ENCODE results near the gene SLC30A7. TPM values are rescaled to one million over a fixed set of nuclear protein-coding genes. Genes with fewer than 3 reads are reported as not detected.
"Not testable (repeated sequence)": the region's sequence is repeated elsewhere in the genome, so short reads cannot be mapped to it uniquely, and the experiment has no call there.

SLC30A7 gene, protein sequence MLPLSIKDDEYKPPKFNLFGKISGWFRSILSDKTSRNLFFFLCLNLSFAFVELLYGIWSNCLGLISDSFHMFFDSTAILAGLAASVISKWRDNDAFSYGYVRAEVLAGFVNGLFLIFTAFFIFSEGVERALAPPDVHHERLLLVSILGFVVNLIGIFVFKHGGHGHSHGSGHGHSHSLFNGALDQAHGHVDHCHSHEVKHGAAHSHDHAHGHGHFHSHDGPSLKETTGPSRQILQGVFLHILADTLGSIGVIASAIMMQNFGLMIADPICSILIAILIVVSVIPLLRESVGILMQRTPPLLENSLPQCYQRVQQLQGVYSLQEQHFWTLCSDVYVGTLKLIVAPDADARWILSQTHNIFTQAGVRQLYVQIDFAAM
- 10 to 100 TPM; 32.8 to 39.2 TPM for total RNA-seq

DNA sequence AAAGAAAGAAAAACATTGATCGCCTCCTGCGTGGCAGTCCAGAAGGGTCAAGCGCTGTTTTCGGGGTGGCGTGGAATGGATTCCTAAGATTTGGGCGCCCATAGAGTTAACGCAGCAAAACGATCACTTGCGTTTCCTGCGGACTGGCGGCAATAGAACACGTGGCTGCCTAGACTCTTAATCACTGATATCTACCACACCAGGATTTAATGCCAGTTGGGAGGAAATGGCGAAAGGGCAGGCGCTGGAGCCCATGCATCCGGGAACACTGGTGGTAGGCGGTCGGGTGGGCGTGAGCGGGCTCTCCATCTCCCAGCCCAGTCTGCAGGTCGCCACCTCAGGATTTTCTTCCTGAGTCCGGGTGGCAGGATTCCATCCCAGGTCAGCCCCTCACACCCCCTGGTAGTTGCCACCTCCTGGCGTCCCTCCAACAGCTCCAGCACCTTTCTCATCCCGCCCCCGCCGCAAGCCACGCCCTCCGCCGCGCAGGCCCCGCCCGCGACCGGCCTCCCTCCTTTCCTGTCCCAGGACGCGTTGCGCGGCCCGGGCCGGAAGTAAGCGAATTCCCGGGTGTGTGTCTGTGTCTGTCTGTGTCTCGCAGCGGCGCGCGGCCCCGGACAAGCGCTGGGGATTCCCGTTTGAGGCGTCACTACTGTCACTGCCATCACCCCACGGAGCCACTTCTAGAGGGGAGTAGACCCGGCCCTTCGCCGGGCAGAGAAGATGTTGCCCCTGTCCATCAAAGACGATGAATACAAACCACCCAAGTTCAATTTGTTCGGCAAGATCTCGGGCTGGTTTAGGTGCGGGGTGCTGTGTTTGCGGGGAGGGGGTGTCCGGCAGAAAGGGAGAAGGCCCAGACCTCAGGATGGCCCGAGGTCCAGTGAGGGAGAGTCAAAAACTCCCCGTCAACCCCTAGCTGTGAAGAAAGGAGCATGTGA lies at the start of gene SLC30A7:
TSS of gene SLC30A7 (plus strand) at position 551 of the 941 bp plus-strand sequence. CDS start at position 724, 173 bp downstream.
- Histone ChIP-seq H3K27ac (peak within 1 kb of the TSS; percentile 95), H3K36me3 (no peaks in the 10 kb centered on the region), H3K4me3 (peak within 1 kb of the TSS; percentile 68), H3K9ac (ENCODE audit: low read depth in 2 of 2, low read length in 2 of 2) (peak within 1 kb of the TSS; percentile 93 to 97), H3K4me1 (no peaks in the 10 kb centered on the region), H3K9me3 (no peaks in the 10 kb centered on the region), H3K27me3 (no peaks in the 10 kb centered on the region)
- peak; percentile 98 for DNase-seq
- intact Hi-C loops (cut with DNase I): no loop called here
- TF ChIP-seq, protein P1, sequence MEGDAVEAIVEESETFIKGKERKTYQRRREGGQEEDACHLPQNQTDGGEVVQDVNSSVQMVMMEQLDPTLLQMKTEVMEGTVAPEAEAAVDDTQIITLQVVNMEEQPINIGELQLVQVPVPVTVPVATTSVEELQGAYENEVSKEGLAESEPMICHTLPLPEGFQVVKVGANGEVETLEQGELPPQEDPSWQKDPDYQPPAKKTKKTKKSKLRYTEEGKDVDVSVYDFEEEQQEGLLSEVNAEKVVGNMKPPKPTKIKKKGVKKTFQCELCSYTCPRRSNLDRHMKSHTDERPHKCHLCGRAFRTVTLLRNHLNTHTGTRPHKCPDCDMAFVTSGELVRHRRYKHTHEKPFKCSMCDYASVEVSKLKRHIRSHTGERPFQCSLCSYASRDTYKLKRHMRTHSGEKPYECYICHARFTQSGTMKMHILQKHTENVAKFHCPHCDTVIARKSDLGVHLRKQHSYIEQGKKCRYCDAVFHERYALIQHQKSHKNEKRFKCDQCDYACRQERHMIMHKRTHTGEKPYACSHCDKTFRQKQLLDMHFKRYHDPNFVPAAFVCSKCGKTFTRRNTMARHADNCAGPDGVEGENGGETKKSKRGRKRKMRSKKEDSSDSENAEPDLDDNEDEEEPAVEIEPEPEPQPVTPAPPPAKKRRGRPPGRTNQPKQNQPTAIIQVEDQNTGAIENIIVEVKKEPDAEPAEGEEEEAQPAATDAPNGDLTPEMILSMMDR (IDR thresholded peaks at IDR 0.05): no peak

DNA sequence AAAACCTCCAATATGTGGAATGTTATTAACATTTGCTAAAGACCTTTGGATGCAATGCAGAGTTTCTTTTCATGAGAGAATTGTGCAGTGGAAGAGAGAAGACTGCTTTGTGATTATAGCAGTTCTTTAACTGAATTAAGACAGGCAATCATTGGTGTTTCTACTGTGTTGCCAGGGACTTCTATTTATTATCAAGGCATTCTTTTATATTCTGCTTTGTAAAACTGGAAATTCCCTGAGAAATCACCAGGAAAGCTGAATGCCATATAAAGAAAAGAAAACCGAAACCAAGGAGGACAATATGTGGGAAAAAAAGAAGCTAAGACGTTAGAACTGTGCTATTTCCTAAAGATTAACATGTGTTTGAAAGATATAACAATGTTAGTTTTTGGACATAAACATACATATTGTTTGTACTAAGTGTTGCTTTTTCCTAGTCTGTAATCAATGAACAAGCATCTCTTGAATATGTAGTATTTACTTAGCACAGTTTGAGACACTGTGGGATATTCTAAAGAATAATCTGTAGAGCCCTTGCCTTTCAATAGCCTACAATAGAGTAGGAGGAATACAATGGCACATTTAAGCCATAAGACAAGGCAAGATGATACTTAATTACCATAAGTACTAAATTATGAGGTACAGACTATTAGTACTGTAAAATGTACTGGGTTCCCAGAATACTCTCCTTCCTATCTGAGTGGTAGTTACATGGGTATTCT lies 48.4 kb upstream of the SLC30A7 start:
- no peak for DNase-seq
- TF ChIP-seq, protein P1 (IDR thresholded peaks at IDR 0.05): no peak
- no peak overlapping the region for H3K27ac ChIP-seq
- no peaks in the 10 kb centered on the region for H3K9me3 ChIP-seq
- no peaks in the 10 kb centered on the region for H3K36me3 ChIP-seq
- H3K4me3 ChIP-seq: no peak overlapping the region
- intact Hi-C loops (cut with DNase I): no loop called here
- H3K9ac ChIP-seq (ENCODE audit: low read depth in 2 of 2, low read length in 2 of 2): no peak overlapping the region
- no peaks in the 10 kb centered on the region for H3K4me1 ChIP-seq
- no peaks in the 10 kb centered on the region for H3K27me3 ChIP-seq

DNA sequence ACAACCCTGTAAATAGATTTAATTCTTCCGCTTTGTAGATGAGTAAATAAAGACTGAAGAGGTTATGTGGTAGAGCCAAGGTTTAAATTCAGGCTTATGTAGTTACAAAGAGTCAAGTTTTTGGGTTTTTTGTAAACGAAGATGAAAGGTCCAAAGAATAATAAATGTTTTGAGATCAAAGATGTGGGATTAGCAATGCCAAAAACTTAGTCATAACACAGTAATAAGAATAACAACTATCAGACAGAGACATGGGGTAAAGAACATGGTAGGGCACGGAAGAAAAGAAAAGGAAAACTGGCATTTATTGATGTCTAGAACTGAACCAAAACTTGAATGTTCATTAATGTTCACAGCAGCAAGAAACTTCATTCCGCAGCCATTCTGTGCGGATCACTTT lies 44.2 kb upstream of the SLC30A7 start:
- no peak overlapping the region for H3K9ac ChIP-seq (ENCODE audit: low read depth in 2 of 2, low read length in 2 of 2)
- no peak overlapping the region for H3K4me3 ChIP-seq
- no peak overlapping the region for H3K27ac ChIP-seq
- H3K9me3 ChIP-seq: no peaks in the 10 kb centered on the region
- H3K27me3 ChIP-seq: no peaks in the 10 kb centered on the region
- no peaks in the 10 kb centered on the region for H3K36me3 ChIP-seq
- no peak for DNase-seq
- intact Hi-C loops (cut with DNase I): no loop called here
- no peaks in the 10 kb centered on the region for H3K4me1 ChIP-seq
- TF ChIP-seq, protein P1 (IDR thresholded peaks at IDR 0.05): no peak

DNA sequence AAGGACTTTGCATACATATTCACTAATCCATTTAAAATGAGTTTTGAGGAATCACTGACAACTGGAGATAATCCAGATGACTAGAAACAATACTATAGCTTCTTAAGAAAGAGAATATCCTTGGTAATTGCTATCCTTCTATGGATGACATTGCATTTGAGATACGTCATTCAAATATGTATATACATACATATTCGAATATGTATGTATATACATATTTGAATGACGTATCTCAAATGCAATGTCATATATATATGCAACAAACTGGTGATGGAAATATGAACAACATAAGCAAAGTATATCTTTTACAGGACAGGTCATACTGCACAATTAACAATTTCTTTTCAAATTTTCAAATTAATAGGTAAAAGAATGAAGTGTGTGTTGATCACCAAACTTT lies 42.9 kb upstream of the SLC30A7 start:
- no peak overlapping the region for H3K9ac ChIP-seq (ENCODE audit: low read depth in 2 of 2, low read length in 2 of 2)
- TF ChIP-seq, protein P1 (IDR thresholded peaks at IDR 0.05): no peak
- H3K4me1 ChIP-seq: no peaks in the 10 kb centered on the region
- no peak for DNase-seq
- no peaks in the 10 kb centered on the region for H3K9me3 ChIP-seq
- no peaks in the 10 kb centered on the region for H3K36me3 ChIP-seq
- no peaks in the 10 kb centered on the region for H3K27me3 ChIP-seq
- no peak overlapping the region for H3K4me3 ChIP-seq
- H3K27ac ChIP-seq: no peak overlapping the region
- intact Hi-C loops (cut with DNase I): no loop called here

DNA sequence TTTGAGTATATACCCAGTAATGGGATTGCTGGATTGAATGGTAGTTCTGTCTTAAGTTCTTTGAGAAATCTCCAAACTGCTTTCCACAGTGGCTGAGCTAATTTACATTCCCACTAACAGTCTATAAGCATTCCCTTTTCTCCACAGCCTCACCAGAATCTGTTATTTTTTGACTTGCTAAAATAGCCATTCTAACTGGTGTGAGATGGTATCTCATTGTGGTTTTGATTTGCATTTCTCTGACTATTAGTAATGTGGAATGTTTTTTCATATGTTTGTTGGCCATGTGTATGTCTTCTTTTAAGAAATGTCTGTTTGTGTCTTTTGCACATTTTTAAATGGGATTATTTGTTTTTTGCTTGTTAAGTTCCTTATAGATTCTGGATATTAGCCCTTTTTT lies 40.8 kb upstream of the SLC30A7 start:
- H3K9me3 ChIP-seq; H3K27me3 ChIP-seq; H3K36me3 ChIP-seq; H3K4me3 ChIP-seq; H3K27ac ChIP-seq; H3K9ac ChIP-seq (ENCODE audit: low read depth in 2 of 2, low read length in 2 of 2); H3K4me1 ChIP-seq; intact Hi-C loops (cut with DNase I); DNase-seq: not testable (repeated sequence)
